Liver (tissue), 9 donors: Measurements from ENCODE around the gene RDX. TPM values are rescaled to one million over a fixed set of nuclear protein-coding genes. Genes with fewer than 3 reads are reported as not detected.

Source experiments
- DNase-seq: peaks from one replicate; pipeline ENCODE4 v3.0.0-alpha.2; 2017; ENCODE audit warnings: low spot score
- H3K27ac ChIP-seq, 2 donors: one replicate each; pipeline ENCODE4 v1.7.0; 2013; ENCODE audit warnings: inconsistent platforms in 2 of 2, low read length in 2 of 2, control low read depth in 1 of 2, low read depth in 1 of 2, mild to moderate bottlenecking in 1 of 2
- H3K27me3 ChIP-seq, 4 donors: one replicate each; pipeline versions ENCODE4 v1.6.1 to v1.7.0; 2013; ENCODE audit warnings: low read length in 3 of 4, inconsistent platforms in 1 of 4, mild to moderate bottlenecking in 1 of 4, moderate library complexity in 1 of 4; ENCODE audit not compliant: control insufficient read depth in 4 of 4, insufficient read depth in 4 of 4
- H3K36me3 ChIP-seq, 4 donors: one replicate each; pipeline versions ENCODE4 v1.6.1 to v1.7.0; 2013; ENCODE audit warnings: low read length in 3 of 4, mild to moderate bottlenecking in 3 of 4, low read depth in 1 of 4, moderate library complexity in 1 of 4; ENCODE audit not compliant: control insufficient read depth in 4 of 4, insufficient read depth in 3 of 4
- H3K4me1 ChIP-seq, 4 donors: one replicate each; pipeline versions ENCODE4 v1.6.1 to v1.7.0; 2013; ENCODE audit warnings: low read length in 3 of 4, mild to moderate bottlenecking in 3 of 4, moderate library complexity in 1 of 4; ENCODE audit not compliant: control insufficient read depth in 4 of 4, insufficient read depth in 4 of 4
- H3K4me3 ChIP-seq, 3 donors: one replicate each; pipeline versions ENCODE4 v1.6.1 to v1.7.0; 2013; ENCODE audit warnings: low read length in 3 of 3, control low read depth in 1 of 3, low read depth in 1 of 3, mild to moderate bottlenecking in 1 of 3
- H3K9ac ChIP-seq, 2 donors: one replicate each; pipeline ENCODE4 v1.7.0; 2013; ENCODE audit warnings: low read length in 2 of 2, mild to moderate bottlenecking in 2 of 2, moderate library complexity in 2 of 2, control low read depth in 1 of 2, low read depth in 1 of 2
- H3K9me3 ChIP-seq, 4 donors: one replicate each; pipeline versions ENCODE4 v1.6.1 to v1.7.0; 2013; ENCODE audit warnings: low read length in 3 of 4; ENCODE audit not compliant: control insufficient read depth in 4 of 4
- ATF3 ChIP-seq: IDR thresholded peaks from 2 replicates; pipeline ENCODE4 v1.6.1; 2016; ENCODE audit warnings: antibody characterized with exemption
- CTCF ChIP-seq: fragments of 150-350 bp; IDR thresholded peaks from 2 replicates; pipeline ENCODE4 v1.5.1; 2017; ENCODE audit warnings: improper control_type of control experiment, low read depth, low read length; ENCODE audit not compliant: missing input control
- EGR1 ChIP-seq, 2 donors: IDR thresholded peaks; 2 replicates each; pipeline ENCODE4 v1.6.1; 2016 to 2018; ENCODE audit warnings: antibody characterized with exemption in 2 of 2, low read depth in 2 of 2
- FOXA1 ChIP-seq: IDR thresholded peaks from 2 replicates; pipeline ENCODE4 v1.6.1; 2016; ENCODE audit warnings: antibody characterized with exemption
- GABPA ChIP-seq, 2 donors: IDR thresholded peaks in 1 of 2; conservative IDR thresholded peaks in 1 of 2; 2 replicates each; pipeline ENCODE4 v1.6.1; 2016; ENCODE audit warnings: antibody characterized with exemption in 2 of 2, mild to moderate bottlenecking in 1 of 2, moderate library complexity in 1 of 2
- HNF4A ChIP-seq, 2 donors: conservative IDR thresholded peaks; 2 replicates each; pipeline ENCODE4 v1.6.1; 2016; ENCODE audit warnings: antibody characterized with exemption in 2 of 2, mild to moderate bottlenecking in 2 of 2
- HNF4G ChIP-seq: IDR thresholded peaks from 2 replicates; pipeline ENCODE4 v1.6.1; 2016; ENCODE audit warnings: antibody characterized with exemption
- JUND ChIP-seq, 2 donors: IDR thresholded peaks; 2 replicates each; pipeline ENCODE4 v1.6.1; 2016; ENCODE audit warnings: antibody characterized with exemption in 2 of 2
- MAX ChIP-seq: IDR thresholded peaks from 2 replicates; pipeline ENCODE4 v1.6.1; 2016; ENCODE audit warnings: antibody characterized with exemption
- NR2F2 ChIP-seq: IDR thresholded peaks from 2 replicates; pipeline ENCODE4 v1.6.1; 2016; ENCODE audit warnings: antibody characterized with exemption
- RAD21 ChIP-seq, 2 donors: IDR thresholded peaks; 2 replicates each; pipeline ENCODE4 v1.6.1; 2016; ENCODE audit warnings: antibody characterized with exemption in 2 of 2, mild to moderate bottlenecking in 2 of 2
- REST ChIP-seq: IDR thresholded peaks from 2 replicates; pipeline ENCODE4 v1.6.1; 2016; ENCODE audit warnings: antibody characterized with exemption, mild to moderate bottlenecking
- RXRA ChIP-seq, 2 donors: IDR thresholded peaks; 2 replicates each; pipeline ENCODE4 v1.6.1; 2017 to 2018; ENCODE audit warnings: antibody characterized with exemption in 2 of 2, mild to moderate bottlenecking in 1 of 2
- SP1 ChIP-seq: IDR thresholded peaks from 2 replicates; pipeline ENCODE4 v1.6.1; 2018; ENCODE audit warnings: antibody characterized with exemption, mild to moderate bottlenecking
- TAF1 ChIP-seq: conservative IDR thresholded peaks from 2 replicates; pipeline ENCODE4 v1.6.1; 2016; ENCODE audit warnings: antibody characterized with exemption, mild to moderate bottlenecking
- YY1 ChIP-seq: IDR thresholded peaks from 2 replicates; pipeline ENCODE4 v1.6.1; 2016; ENCODE audit warnings: antibody characterized with exemption, mild to moderate bottlenecking
- ZBTB33 ChIP-seq: IDR thresholded peaks from 2 replicates; pipeline ENCODE4 v1.6.1; 2016; ENCODE audit warnings: antibody characterized with exemption
- WGBS: extraction: QIAGEN DNeasy Blood & Tissue Kit; methylation state at CpG from one replicate; pipeline ENCODE4 v1.1.7; 2013; 5-methylcytosine and 5-hydroxymethylcytosine counted together
- polyA plus RNA-seq, 2 donors: library from polyadenylated mRNA; stranded (reverse) in 1 of 2; unstranded in 1 of 2; fragments of 200-250 nt in 1 of 2; fragments of >200 nt in 1 of 2; fragmentation: Nextera tagmentation in 1 of 2; extraction: Ambion mirVana in 1 of 2; gene quantifications; one replicate each; pipeline versions ENCODE4 v1.2.1 to v1.2.3, GENCODE V29; 2013 to 2015
- total RNA-seq, 2 donors: library from RNA; depleted of rRNA; stranded (reverse); fragments of >200 nt; gene quantifications; one replicate each; pipeline ENCODE4 v1.2.3, GENCODE V29; 2014
- donor health status: healthy.
- donor health status: healthy.
- donor health status: healthy.
- donor health status: healthy.
- donor health status: healthy.

Gene RDX
- total and polyA plus RNA-seq, 4 donors: 19.9 to 116 (median 53.9) TPM

GRCh38 chr11:110177086-110177456, 119.3 kb downstream of the RDX start:
- H3K9me3 ChIP-seq: no peaks in the 10 kb centered on the region
- TF ChIP-seq MAX: no peak
- no peak for TF ChIP-seq HNF4A (conservative IDR thresholded peaks at IDR 0.05)
- no peak for TF ChIP-seq TAF1
- TF ChIP-seq GABPA (IDR thresholded peaks at IDR 0.05 in 1 of 2, conservative IDR thresholded peaks at IDR 0.05 in 1 of 2): no peak
- no peak for TF ChIP-seq CTCF
- no peak for TF ChIP-seq RXRA (IDR thresholded peaks at IDR 0.05)
- TF ChIP-seq NR2F2: no peak
- no peak for TF ChIP-seq JUND (IDR thresholded peaks at IDR 0.05)
- TF ChIP-seq YY1: no peak
- TF ChIP-seq EGR1 (IDR thresholded peaks at IDR 0.05; ENCODE audit: low read depth in 2 of 2): no peak
- no peak for TF ChIP-seq ATF3
- no peak for TF ChIP-seq FOXA1
- TF ChIP-seq ZBTB33: no peak
- TF ChIP-seq HNF4G: no peak
- no peak for TF ChIP-seq SP1
- no peak for TF ChIP-seq RAD21 (IDR thresholded peaks at IDR 0.05)
- TF ChIP-seq REST: no peak
- no peaks in the 10 kb centered on the region for H3K27me3 ChIP-seq
- no peak overlapping the region for H3K27ac ChIP-seq
- no peak for DNase-seq
- peaks cover 0 to 8% (median 0%) of the 10 kb centered on the region in 4 donors for H3K4me1 ChIP-seq
- H3K36me3 ChIP-seq: no peaks in the 10 kb centered on the region
- 87% methylated on average over 7 of the region's 7 CpGs for WGBS
- no peak overlapping the region for H3K4me3 ChIP-seq
- no peak overlapping the region for H3K9ac ChIP-seq
